GM12892 (cell line): ENCODE results near the gene GPAT3.

Source experiments
- POLR2A ChIP-seq: IDR thresholded peaks from 2 replicates; pipeline ENCODE4 v1.6.1; 2011; ENCODE audit warnings: low read depth, low read length, control low read depth
- POLR2AphosphoS5 ChIP-seq: IDR thresholded peaks from 2 replicates; pipeline ENCODE4 v1.6.1; 2011; ENCODE audit warnings: low read depth, low read length, control low read depth
- TAF1 ChIP-seq: IDR thresholded peaks from 2 replicates; pipeline ENCODE4 v1.6.1; 2011; ENCODE audit warnings: low read depth, mild to moderate bottlenecking, control low read depth, low read length, borderline replicate concordance

DNA sequence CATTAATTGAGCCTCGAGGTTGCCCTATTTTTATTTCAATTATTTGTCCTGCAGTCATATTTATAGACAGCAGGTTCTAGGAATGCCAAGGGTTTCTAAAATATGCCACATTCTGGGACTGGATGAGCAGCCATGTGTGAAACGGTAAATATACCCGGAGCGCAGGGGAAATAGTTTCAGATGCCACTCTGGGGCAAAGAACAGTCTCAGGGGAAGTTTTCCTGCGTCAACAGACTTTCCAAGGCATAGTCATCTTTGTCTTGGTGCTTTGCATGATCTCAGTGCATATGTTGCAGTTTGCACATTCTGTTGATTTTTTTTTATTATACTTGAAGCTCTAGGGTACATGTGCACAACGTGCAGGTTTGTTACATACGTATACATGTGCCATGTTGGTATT, 71.0 kb downstream of the GPAT3 start:
- no peak for TF ChIP-seq POLR2A
- TF ChIP-seq TAF1 = no peak
- TF ChIP-seq POLR2AphosphoS5 = no peak
